GM19193 (cell line): ENCODE measurements around the gene B3GAT2.

Experiments
- POLR2A ChIP-seq: IDR thresholded peaks from 4 replicates; pipeline ENCODE4 v1.6.1; 2011; ENCODE audit not compliant: insufficient read depth, insufficient read length; ENCODE audit errors: extremely low read depth

The B3GAT2 gene

DNA sequence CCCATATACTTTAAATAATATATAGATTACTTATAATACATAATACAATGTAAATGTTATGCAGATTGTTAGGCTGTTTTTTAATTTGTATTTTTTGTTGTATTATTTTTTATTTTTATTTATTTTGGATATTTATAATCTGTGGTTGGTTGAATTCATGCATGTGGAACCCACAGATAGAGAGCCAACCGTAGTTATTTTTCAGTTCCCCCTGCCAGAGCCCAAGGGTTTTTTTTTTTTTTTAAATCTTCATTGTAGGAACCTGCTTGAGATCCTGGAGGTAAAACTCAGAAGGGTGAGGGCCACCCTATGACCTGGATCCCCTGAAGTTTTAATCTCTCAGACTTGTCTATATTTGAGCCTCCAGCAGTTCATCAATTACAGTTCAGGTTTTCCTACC, 133.2 kb downstream of the B3GAT2 start:
- TF ChIP-seq POLR2A: no peak

DNA sequence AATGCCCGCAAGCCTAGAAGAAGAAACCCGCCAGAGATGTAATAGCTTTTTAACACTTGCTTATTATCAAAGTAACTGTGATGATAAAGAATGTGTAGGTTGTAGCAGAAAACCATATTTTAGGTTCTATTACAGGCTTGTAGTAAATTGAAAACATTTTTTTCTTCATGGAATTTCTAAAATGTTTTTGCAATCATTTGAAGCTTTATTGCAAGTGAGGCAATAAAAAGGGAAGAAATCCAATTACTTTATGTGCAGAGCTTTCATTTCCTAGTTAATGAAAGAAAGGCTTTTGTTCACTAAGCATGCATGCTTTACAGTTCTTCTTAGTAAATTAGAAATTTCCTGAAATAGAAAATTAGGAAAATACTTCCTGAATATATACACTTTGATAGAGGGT, 135.1 kb downstream of the B3GAT2 start:
- no peak for TF ChIP-seq POLR2A

DNA sequence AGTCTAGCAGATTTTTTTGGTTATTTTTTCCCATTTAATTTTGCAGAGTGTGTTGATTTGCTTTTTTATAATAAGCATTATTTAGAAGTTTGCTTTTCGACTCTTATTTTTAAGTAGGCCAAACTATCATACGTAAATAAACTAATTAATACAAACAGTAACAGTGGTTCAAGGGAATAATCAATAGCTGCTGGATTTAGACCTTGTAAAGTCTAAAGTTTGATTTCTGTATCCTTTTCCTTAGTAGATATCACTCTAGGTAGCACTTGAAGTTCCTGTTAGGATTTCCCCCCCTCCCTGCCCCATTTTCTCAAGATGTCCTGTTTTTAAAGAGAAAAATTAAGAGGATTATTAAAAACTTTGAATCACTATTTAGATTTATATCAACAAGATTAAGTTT, 136.1 kb downstream of the B3GAT2 start:
- no peak for TF ChIP-seq POLR2A

DNA sequence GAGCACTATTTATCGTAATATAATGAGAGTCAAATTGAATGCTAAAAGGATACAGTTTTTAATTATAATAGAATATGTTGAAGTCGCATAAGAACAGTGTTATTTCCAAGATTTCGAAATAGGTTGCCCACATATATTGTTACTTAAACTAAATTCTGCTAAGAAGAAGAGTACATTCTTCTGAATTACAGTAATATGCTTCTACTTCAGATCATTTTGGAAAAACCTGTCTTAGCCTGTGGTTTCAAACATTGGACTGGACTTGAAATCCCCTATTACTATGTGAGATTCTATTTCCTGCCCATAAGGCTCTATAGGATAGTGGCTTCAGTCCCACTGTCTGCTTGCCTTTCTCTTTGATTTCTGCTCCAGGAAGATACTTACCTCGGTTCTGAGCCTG, 137.2 kb downstream of the B3GAT2 start:
- no peak for TF ChIP-seq POLR2A

DNA sequence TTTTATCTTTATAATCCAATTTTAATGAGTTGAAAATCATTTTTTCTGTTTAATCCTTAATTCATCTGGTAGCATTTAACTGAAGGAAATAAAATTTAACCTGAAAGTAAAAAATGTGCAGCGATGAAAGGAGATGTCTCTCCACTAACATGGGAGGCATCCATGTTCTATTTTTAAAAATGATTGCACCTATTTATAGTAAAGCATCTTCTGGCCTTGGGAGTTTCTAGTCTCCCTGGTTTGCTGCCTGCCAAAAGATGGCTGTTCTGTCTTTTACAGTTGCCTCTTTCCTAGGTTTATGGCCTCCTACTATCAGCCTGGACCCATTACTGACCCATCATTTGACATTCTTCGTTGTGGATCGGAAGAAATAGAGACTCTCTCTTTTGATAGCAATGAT, 143.0 kb downstream of the B3GAT2 start:
- TF ChIP-seq POLR2A: no peak

DNA sequence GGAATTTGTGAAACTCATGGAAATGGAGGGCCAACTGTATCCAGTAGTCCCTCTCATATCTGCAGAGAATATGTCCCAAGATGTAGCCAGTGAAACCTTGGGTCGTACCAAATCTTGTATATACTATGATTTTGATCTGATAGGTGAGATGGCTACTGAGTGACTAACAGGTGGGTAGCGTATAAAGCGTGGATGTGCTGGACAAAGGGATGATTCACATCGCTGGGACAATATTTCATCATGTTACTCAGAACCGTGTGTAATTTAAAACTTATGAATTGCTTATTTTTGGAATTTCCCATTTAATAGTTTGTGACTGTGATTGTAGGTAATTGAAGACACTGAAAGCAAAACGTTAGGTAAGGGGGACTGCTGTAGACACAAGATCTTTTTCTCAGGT, 145.1 kb downstream of the B3GAT2 start:
- TF ChIP-seq POLR2A: no peak
